Karpas-422 (cell line): Measurements from ENCODE around the gene PSMG1. TPM values are rescaled to one million over a fixed set of nuclear protein-coding genes. Genes with fewer than 3 reads are reported as not detected.

Experiments
- DNase-seq: peaks from one replicate; pipeline ENCODE4 v3.0.0-alpha.2; 2015
- H2AFZ ChIP-seq: fragments of 200-600 bp; sonication (generic); 2 replicates; pipeline ENCODE4 v1.6.1; 2014; ENCODE audit warnings: antibody characterized with exemption, low read length, mixed read lengths
- H3K27ac ChIP-seq: fragments of 200-600 bp; sonication (generic); 2 replicates; pipeline ENCODE4 v1.5.1; 2014; ENCODE audit warnings: mild to moderate bottlenecking, low read length, moderate library complexity
- H3K27me3 ChIP-seq: fragments of 200-600 bp; sonication (generic); 2 replicates; pipeline ENCODE4 v1.6.1; 2014; ENCODE audit warnings: low read length, mixed read lengths
- H3K36me3 ChIP-seq: fragments of 200-600 bp; sonication (generic); 2 replicates; pipeline ENCODE4 v1.6.1; 2014; ENCODE audit warnings: low read length, mixed read lengths; ENCODE audit not compliant: insufficient read depth
- H3K4me1 ChIP-seq: fragments of 200-600 bp; sonication (generic); 2 replicates; pipeline ENCODE4 v1.6.1; 2014; ENCODE audit warnings: mild to moderate bottlenecking, low read length, mixed read lengths
- H3K4me2 ChIP-seq: fragments of 200-600 bp; sonication (generic); 2 replicates; pipeline ENCODE4 v1.6.1; 2014; ENCODE audit warnings: low read length, low read depth, mild to moderate bottlenecking; ENCODE audit not compliant: poor library complexity, severe bottlenecking
- H3K4me3 ChIP-seq: fragments of 200-600 bp; sonication (generic); 2 replicates; pipeline ENCODE4 v1.5.1; 2014; ENCODE audit warnings: mild to moderate bottlenecking, antibody characterized with exemption, low read length, mixed read lengths
- H3K79me2 ChIP-seq: fragments of 200-600 bp; sonication (generic); 2 replicates; pipeline ENCODE4 v1.6.1; 2014; ENCODE audit warnings: mild to moderate bottlenecking, low read length, mixed read lengths
- H3K9ac ChIP-seq: fragments of 200-600 bp; sonication (generic); 2 replicates; pipeline ENCODE4 v1.6.0; 2014; ENCODE audit warnings: low read length
- H3K9me2 ChIP-seq: fragments of 200-600 bp; sonication (generic), shearing (Covaris generic); replicated peaks from 2 replicates; pipeline ENCODE4 v1.6.0; 2014; ENCODE audit warnings: mild to moderate bottlenecking, low read length, moderate library complexity; ENCODE audit not compliant: insufficient read depth
- H3K9me3 ChIP-seq: fragments of 300-700, 200-600 bp; sonication (generic); 2 replicates; pipeline ENCODE4 v1.6.1; 2014; ENCODE audit warnings: low read length, mixed read lengths
- H4K20me1 ChIP-seq: fragments of 200-600 bp; sonication (generic); 2 replicates; pipeline ENCODE4 v1.6.1; 2014; ENCODE audit warnings: mild to moderate bottlenecking, antibody characterized with exemption, low read length, low read depth; ENCODE audit not compliant: insufficient read depth
- total RNA-seq: library from RNA; depleted of rRNA; stranded (reverse); fragments of >200 nt; shearing (Covaris generic); gene quantifications from 2 replicates; pipeline ENCODE4 v1.2.3, GENCODE V29; 2014; ENCODE audit warnings: low replicate concordance; rRNA removed

Gene PSMG1
- total RNA-seq, 1 experiment from 2014 or later = 69.6 TPM

GRCh38 chr21:39132248-39132647, 51.0 kb downstream of the PSMG1 start:
- H2AFZ ChIP-seq = no peak overlapping the region
- no peak overlapping the region for H3K9ac ChIP-seq
- H3K79me2 ChIP-seq = no peaks in the 10 kb centered on the region
- no peak overlapping the region for H3K4me2 ChIP-seq
- H4K20me1 ChIP-seq = no peaks in the 10 kb centered on the region
- no peaks in the 10 kb centered on the region for H3K9me3 ChIP-seq
- no peaks in the 10 kb centered on the region for H3K9me2 ChIP-seq
- H3K36me3 ChIP-seq = no peaks in the 10 kb centered on the region
- H3K27ac ChIP-seq = no peak overlapping the region
- no peak overlapping the region for H3K4me3 ChIP-seq
- DNase-seq = no peak
- H3K27me3 ChIP-seq = peaks cover 4% of the 10 kb centered on the region; the same call in 1 of the 2 replicates
- no peaks in the 10 kb centered on the region for H3K4me1 ChIP-seq

- no peak overlapping the region for H3K4me2 ChIP-seq
- peaks cover 4% of the 10 kb centered on the region; the same call in 1 of the 2 replicates for H3K27me3 ChIP-seq
- H3K9me3 ChIP-seq = no peaks in the 10 kb centered on the region
- H3K4me1 ChIP-seq = no peaks in the 10 kb centered on the region
- H3K9me2 ChIP-seq = no peaks in the 10 kb centered on the region
- no peak overlapping the region for H3K4me3 ChIP-seq
- H2AFZ ChIP-seq = no peak overlapping the region
- H3K27ac ChIP-seq = no peak overlapping the region
- H3K36me3 ChIP-seq = no peaks in the 10 kb centered on the region
- no peak overlapping the region for H3K9ac ChIP-seq
- no peaks in the 10 kb centered on the region for H4K20me1 ChIP-seq
- no peak for DNase-seq
- no peaks in the 10 kb centered on the region for H3K79me2 ChIP-seq
These were observed 51.5 kb downstream of the PSMG1 start for GRCh38 chr21:39131791-39132190.

- Histone ChIP-seq H3K4me2 (no peak overlapping the region), H3K79me2 (no peaks in the 10 kb centered on the region), H3K4me3 (no peak overlapping the region), H3K27me3 (peaks cover 4% of the 10 kb centered on the region; the same call in 1 of the 2 replicates), H3K4me1 (no peaks in the 10 kb centered on the region), H3K36me3 (no peaks in the 10 kb centered on the region), H3K9me3 (no peaks in the 10 kb centered on the region), H2AFZ (no peak overlapping the region), H3K9me2 (no peaks in the 10 kb centered on the region), H3K9ac (no peak overlapping the region), H3K27ac (no peak overlapping the region), H4K20me1 (no peaks in the 10 kb centered on the region)
- DNase-seq = no peak
These were observed 55.7 kb downstream of the PSMG1 start for GRCh38 chr21:39127506-39127905.

GRCh38 chr21:39126486-39126806, 56.8 kb downstream of the PSMG1 start:
- Histone ChIP-seq H3K79me2 (no peaks in the 10 kb centered on the region), H2AFZ (no peak overlapping the region), H3K27me3 (peaks cover 4% of the 10 kb centered on the region; the same call in 1 of the 2 replicates), H3K9me2 (no peaks in the 10 kb centered on the region), H3K27ac (no peak overlapping the region), H3K4me3 (no peak overlapping the region), H3K9me3 (no peaks in the 10 kb centered on the region), H4K20me1 (no peaks in the 10 kb centered on the region), H3K9ac (no peak overlapping the region), H3K4me1 (no peaks in the 10 kb centered on the region), H3K4me2 (no peak overlapping the region), H3K36me3 (no peaks in the 10 kb centered on the region)
- DNase-seq = no peak

GRCh38 chr21:39125752-39126485, 57.3 kb downstream of the PSMG1 start:
- H3K9ac ChIP-seq = no peak overlapping the region
- H3K4me3 ChIP-seq = no peak overlapping the region
- DNase-seq = peak; percentile 73
- H2AFZ ChIP-seq = no peak overlapping the region
- no peaks in the 10 kb centered on the region for H3K4me1 ChIP-seq
- no peaks in the 10 kb centered on the region for H3K9me2 ChIP-seq
- H3K27ac ChIP-seq = no peak overlapping the region
- H3K4me2 ChIP-seq = no peak overlapping the region
- H3K79me2 ChIP-seq = no peaks in the 10 kb centered on the region
- no peaks in the 10 kb centered on the region for H3K36me3 ChIP-seq
- H4K20me1 ChIP-seq = no peaks in the 10 kb centered on the region
- peaks cover 2% of the 10 kb centered on the region; the same call in 1 of the 2 replicates for H3K27me3 ChIP-seq
- no peaks in the 10 kb centered on the region for H3K9me3 ChIP-seq

Other genes with a start within 250 kb of the PSMG1 start
- 78.1 and 141 TPM in 2 replicates for gene BRWD1, start 130.2 kb upstream of the PSMG1 start, total RNA-seq
- gene HMGN1, start 165.6 kb upstream of the PSMG1 start, total RNA-seq = 430 and 561 TPM in 2 replicates